Measurements from ENCODE around the gene IPO13.

- no peak for TF ChIP-seq SUZ12 (IDR thresholded peaks at IDR 0.05; ENCODE audit: extremely low read depth, insufficient read depth, insufficient read length)
- TF ChIP-seq YY1 (IDR thresholded peaks at IDR 0.05; ENCODE audit: insufficient read depth, insufficient read length), result no peak
- no peak for TF ChIP-seq ZNF274 (IDR thresholded peaks at IDR 0.05; ENCODE audit: low read depth, low read length)
Observed at GRCh38 chr1:43944860-43945259, 1.9 kb upstream of the IPO13 start.

Data from NT2/D1 (cell line).